Endothelial cell of umbilical vein (primary cell): Measurements from ENCODE around the gene SMCO4.

Source experiments
- CTCF ChIP-seq, 2 donors: IDR thresholded peaks; 1 replicate in 1 of 2; 2 replicates in 1 of 2; pipeline ENCODE4 v1.5.1; 2011; ENCODE audit warnings: low read length in 2 of 2, mild to moderate bottlenecking in 2 of 2, moderate library complexity in 2 of 2, control low read depth in 1 of 2, inconsistent platforms in 1 of 2, low read depth in 1 of 2; ENCODE audit not compliant: insufficient read depth in 1 of 2; ENCODE audit errors: extremely low read depth in 1 of 2
- EZH2 ChIP-seq: IDR thresholded peaks from 2 replicates; pipeline ENCODE4 v1.6.1; 2012; ENCODE audit warnings: borderline replicate concordance, low read depth, mild to moderate bottlenecking, moderate library complexity, low read length, inconsistent platforms; ENCODE audit not compliant: severe bottlenecking
- FOS ChIP-seq: IDR thresholded peaks from 2 replicates; pipeline ENCODE4 v1.6.1; 2011; ENCODE audit warnings: mild to moderate bottlenecking, low read length, moderate library complexity, borderline replicate concordance; ENCODE audit not compliant: insufficient read depth
- JUN ChIP-seq: IDR thresholded peaks from 2 replicates; pipeline ENCODE4 v1.6.1; 2011; ENCODE audit warnings: borderline replicate concordance, low read depth; ENCODE audit not compliant: insufficient read length, insufficient read depth
- MYC ChIP-seq: IDR thresholded peaks from one replicate; pipeline ENCODE4 v1.6.1; 2011; ENCODE audit warnings: mild to moderate bottlenecking, low read depth, low read length
- POLR2A ChIP-seq: IDR thresholded peaks from 2 replicates; pipeline ENCODE4 v1.6.1; 2012; ENCODE audit warnings: low read depth, mild to moderate bottlenecking, control low read depth, low read length

DNA sequence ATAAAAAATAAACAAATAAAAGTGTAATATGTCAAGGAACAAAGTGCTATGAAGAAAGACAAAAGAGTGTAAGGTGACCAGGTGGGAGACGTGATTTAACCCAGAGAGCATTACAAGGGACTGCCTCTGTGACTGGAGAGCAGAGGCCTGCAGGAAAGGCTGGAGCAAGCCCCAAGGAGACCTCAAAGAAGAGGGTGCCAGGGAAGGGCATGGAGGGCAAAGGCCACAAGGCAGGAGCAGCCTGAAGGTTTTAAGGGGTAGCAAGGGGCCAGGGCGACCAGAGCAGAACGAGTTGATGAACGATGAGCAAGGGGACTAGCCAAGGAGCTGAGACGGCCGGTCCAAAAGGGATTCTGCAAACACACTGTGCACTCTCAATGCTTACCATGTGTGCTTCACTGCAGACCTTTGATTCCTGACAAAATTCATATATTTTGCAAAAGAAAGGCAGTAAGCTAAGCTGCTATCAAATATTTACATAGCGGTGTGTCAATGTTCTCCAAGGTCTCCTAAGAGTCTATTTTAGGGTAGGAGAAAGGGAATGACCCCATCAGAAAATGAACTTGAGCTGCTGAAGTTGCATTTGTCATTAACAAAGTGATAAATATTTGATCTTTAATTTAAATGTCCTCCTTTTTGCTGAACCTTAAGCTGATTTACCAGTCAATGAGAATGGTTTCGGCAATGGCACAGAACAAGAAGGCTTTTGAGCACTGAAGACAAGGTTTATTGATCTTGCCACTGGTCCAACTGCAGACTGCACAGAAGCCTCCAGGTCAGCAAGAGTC lies 50.5 kb downstream of the SMCO4 start:
- TF ChIP-seq POLR2A (no peak), CTCF (IDR thresholded peaks at IDR 0.05; ENCODE audit: extremely low read depth in 1 of 2, insufficient read depth in 1 of 2, low read depth in 1 of 2, low read length in 2 of 2) (no peak), FOS (no peak), EZH2 (no peak), MYC (no peak), JUN (no peak)
